ENCODE data around the gene SLC7A7. TPM values are rescaled to one million over a fixed set of nuclear protein-coding genes. Genes with fewer than 3 reads are reported as not detected.

Gene SLC7A7
- total and polyA plus RNA-seq, 2 of the 13 experiments (the other 11 are each of a cell fraction or from before 2014, with no cell fraction given), result 0.13 to 0.63 TPM

DNA sequence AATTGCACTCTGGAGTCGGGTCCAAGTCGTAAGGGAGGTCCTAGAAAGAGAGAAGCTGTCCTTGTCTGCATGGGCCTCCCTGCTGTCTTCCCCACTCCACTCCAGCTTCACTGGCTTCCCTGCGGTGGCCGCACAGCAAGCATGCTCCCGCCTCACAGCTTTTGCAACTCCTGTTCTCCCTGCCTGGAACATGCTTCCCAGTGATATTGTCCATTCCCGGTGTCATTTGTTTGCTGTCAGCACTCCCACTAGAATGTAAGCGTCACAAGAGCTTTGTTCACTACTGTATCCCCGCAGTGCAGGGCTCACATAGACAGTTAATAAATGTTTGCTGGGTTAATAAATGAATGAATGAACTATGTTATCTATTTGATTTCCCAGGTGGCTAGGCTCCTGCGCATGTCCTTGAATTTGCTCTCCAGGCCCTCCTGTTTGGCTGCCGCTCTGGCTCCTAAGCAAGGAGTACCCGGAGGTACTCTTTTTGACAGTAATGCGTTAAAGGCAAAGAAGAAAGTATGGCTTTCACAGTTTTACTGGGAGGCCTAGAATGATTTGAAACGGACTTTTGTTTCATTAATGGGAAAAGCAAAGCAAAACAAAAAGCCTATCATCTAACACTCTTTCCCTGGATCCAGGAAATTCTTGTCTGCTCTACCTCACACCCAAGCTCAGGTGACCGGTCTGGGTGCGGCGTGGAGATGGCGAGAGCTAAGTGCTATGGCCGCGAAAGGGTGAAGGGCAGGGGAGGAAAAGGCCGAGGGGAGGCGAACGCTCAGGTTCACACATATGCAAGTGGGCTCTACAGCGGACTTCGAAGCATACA lies 6.2 kb upstream of the SLC7A7 start (continued):
- TF ChIP-seq TCF12 (IDR thresholded peaks at IDR 0.05), result no peak
- no peak for TF ChIP-seq TCF12 (CRISPR knock-in tag; IDR thresholded peaks at IDR 0.05)
- TF ChIP-seq ZNF382 (CRISPR knock-in tag; IDR thresholded peaks at IDR 0.05; ENCODE audit: borderline replicate concordance), result no peak
- TF ChIP-seq, protein P1, sequence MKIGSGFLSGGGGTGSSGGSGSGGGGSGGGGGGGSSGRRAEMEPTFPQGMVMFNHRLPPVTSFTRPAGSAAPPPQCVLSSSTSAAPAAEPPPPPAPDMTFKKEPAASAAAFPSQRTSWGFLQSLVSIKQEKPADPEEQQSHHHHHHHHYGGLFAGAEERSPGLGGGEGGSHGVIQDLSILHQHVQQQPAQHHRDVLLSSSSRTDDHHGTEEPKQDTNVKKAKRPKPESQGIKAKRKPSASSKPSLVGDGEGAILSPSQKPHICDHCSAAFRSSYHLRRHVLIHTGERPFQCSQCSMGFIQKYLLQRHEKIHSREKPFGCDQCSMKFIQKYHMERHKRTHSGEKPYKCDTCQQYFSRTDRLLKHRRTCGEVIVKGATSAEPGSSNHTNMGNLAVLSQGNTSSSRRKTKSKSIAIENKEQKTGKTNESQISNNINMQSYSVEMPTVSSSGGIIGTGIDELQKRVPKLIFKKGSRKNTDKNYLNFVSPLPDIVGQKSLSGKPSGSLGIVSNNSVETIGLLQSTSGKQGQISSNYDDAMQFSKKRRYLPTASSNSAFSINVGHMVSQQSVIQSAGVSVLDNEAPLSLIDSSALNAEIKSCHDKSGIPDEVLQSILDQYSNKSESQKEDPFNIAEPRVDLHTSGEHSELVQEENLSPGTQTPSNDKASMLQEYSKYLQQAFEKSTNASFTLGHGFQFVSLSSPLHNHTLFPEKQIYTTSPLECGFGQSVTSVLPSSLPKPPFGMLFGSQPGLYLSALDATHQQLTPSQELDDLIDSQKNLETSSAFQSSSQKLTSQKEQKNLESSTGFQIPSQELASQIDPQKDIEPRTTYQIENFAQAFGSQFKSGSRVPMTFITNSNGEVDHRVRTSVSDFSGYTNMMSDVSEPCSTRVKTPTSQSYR (CRISPR knock-in tag; IDR thresholded peaks at IDR 0.05; ENCODE audit: borderline replicate concordance), result peak; percentile 66; the same call in 1 of the 2 replicates
- TF ChIP-seq, protein P2, sequence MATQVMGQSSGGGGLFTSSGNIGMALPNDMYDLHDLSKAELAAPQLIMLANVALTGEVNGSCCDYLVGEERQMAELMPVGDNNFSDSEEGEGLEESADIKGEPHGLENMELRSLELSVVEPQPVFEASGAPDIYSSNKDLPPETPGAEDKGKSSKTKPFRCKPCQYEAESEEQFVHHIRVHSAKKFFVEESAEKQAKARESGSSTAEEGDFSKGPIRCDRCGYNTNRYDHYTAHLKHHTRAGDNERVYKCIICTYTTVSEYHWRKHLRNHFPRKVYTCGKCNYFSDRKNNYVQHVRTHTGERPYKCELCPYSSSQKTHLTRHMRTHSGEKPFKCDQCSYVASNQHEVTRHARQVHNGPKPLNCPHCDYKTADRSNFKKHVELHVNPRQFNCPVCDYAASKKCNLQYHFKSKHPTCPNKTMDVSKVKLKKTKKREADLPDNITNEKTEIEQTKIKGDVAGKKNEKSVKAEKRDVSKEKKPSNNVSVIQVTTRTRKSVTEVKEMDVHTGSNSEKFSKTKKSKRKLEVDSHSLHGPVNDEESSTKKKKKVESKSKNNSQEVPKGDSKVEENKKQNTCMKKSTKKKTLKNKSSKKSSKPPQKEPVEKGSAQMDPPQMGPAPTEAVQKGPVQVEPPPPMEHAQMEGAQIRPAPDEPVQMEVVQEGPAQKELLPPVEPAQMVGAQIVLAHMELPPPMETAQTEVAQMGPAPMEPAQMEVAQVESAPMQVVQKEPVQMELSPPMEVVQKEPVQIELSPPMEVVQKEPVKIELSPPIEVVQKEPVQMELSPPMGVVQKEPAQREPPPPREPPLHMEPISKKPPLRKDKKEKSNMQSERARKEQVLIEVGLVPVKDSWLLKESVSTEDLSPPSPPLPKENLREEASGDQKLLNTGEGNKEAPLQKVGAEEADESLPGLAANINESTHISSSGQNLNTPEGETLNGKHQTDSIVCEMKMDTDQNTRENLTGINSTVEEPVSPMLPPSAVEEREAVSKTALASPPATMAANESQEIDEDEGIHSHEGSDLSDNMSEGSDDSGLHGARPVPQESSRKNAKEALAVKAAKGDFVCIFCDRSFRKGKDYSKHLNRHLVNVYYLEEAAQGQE (IDR thresholded peaks at IDR 0.05; ENCODE audit: borderline replicate concordance in 1 of 2, low read depth in 1 of 2, low read length in 2 of 2), result no peak
- TF ChIP-seq, protein P3, sequence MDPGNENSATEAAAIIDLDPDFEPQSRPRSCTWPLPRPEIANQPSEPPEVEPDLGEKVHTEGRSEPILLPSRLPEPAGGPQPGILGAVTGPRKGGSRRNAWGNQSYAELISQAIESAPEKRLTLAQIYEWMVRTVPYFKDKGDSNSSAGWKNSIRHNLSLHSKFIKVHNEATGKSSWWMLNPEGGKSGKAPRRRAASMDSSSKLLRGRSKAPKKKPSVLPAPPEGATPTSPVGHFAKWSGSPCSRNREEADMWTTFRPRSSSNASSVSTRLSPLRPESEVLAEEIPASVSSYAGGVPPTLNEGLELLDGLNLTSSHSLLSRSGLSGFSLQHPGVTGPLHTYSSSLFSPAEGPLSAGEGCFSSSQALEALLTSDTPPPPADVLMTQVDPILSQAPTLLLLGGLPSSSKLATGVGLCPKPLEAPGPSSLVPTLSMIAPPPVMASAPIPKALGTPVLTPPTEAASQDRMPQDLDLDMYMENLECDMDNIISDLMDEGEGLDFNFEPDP (CRISPR knock-in tag; conservative IDR thresholded peaks at IDR 0.05), result no peak
- TF ChIP-seq ZNF296 (CRISPR knock-in tag; conservative IDR thresholded peaks at IDR 0.05), result no peak; the same call in 1 of the 2 replicates
- TF ChIP-seq RBAK (CRISPR knock-in tag; IDR thresholded peaks at IDR 0.05), result peak; percentile 58; the same call in 1 of the 2 replicates
- TF ChIP-seq IRF2 (CRISPR knock-in tag; IDR thresholded peaks at IDR 0.05), result peak; percentile 94
- TF ChIP-seq HOXA3 (CRISPR knock-in tag; IDR thresholded peaks at IDR 0.05), result peak; percentile 77
- peak; percentile 71; the same call in 1 of the 2 replicates for TF ChIP-seq ZNF558 (CRISPR knock-in tag; IDR thresholded peaks at IDR 0.05; ENCODE audit: borderline replicate concordance)
- TF ChIP-seq ASH2L (IDR thresholded peaks at IDR 0.05; ENCODE audit: insufficient read length, low read depth, low read length), result no peak
- peak; percentile 52; the same call in 1 of the 2 replicates for TF ChIP-seq ZNF33B (CRISPR knock-in tag; IDR thresholded peaks at IDR 0.05)
- TF ChIP-seq ZNF557 (CRISPR knock-in tag; IDR thresholded peaks at IDR 0.05), result no peak
- TF ChIP-seq, protein P4, sequence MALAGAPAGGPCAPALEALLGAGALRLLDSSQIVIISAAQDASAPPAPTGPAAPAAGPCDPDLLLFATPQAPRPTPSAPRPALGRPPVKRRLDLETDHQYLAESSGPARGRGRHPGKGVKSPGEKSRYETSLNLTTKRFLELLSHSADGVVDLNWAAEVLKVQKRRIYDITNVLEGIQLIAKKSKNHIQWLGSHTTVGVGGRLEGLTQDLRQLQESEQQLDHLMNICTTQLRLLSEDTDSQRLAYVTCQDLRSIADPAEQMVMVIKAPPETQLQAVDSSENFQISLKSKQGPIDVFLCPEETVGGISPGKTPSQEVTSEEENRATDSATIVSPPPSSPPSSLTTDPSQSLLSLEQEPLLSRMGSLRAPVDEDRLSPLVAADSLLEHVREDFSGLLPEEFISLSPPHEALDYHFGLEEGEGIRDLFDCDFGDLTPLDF (CRISPR knock-in tag; IDR thresholded peaks at IDR 0.05), result no peak
- peak; percentile 73; the same call in 1 of the 2 replicates for TF ChIP-seq ZNF3 (CRISPR knock-in tag; IDR thresholded peaks at IDR 0.05)
- TF ChIP-seq MED13 (CRISPR knock-in tag; IDR thresholded peaks at IDR 0.05), result no peak
- TF ChIP-seq ZNF644 (CRISPR knock-in tag; IDR thresholded peaks at IDR 0.05; ENCODE audit: low read depth), result peak; percentile 67
- TF ChIP-seq, protein P5, sequence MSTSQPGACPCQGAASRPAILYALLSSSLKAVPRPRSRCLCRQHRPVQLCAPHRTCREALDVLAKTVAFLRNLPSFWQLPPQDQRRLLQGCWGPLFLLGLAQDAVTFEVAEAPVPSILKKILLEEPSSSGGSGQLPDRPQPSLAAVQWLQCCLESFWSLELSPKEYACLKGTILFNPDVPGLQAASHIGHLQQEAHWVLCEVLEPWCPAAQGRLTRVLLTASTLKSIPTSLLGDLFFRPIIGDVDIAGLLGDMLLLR (CRISPR knock-in tag; IDR thresholded peaks at IDR 0.05), result peak; percentile 80
- TF ChIP-seq JUN (CRISPR knock-in tag; IDR thresholded peaks at IDR 0.05), result 0 out of 2 replicates have a peak, but pooled peaks have one; percentile 63

All from HepG2 (cell line).